Activated CD8-positive, alpha-beta memory T cell treated with anti-CD3 and anti-CD28 coated beads, Interleukin-2, amount 50 U/mL, for 4 hours (primary cell): Measurements from ENCODE around the gene TDP1.

ENCODE experiments used
- DNase-seq: peaks from one replicate; pipeline ENCODE4 v3.0.0-alpha.2; 2020

TDP1 gene

GRCh38 chr14:89947344-89947743 is 8.4 kb upstream of the TDP1 start:
- DNase-seq, result no peak

GRCh38 chr14:89952576-89952975 is 3.2 kb upstream of the TDP1 start:
- DNase-seq, result no peak

- no peak for DNase-seq
These were observed 2.1 kb upstream of the TDP1 start for GRCh38 chr14:89953602-89954001.

GRCh38 chr14:89954070-89955021 is 1.4 kb upstream of the TDP1 start, which contains the start of gene EFCAB11:
Gene EFCAB11, minus strand, starts transcription at chr14:89954730. Its CDS starts 70 bp downstream, at chr14:89954660.
- peak; percentile 91 for DNase-seq

GRCh38 chr14:89955022-89955744 is 544 bp upstream of the TDP1 start:
- no peak for DNase-seq

- DNase-seq, result no peak
These were observed 908 bp downstream of the TDP1 start for GRCh38 chr14:89956661-89957009.

GRCh38 chr14:89957376-89957775 is 1.6 kb downstream of the TDP1 start:
- no peak for DNase-seq

- no peak for DNase-seq
These were observed 2.1 kb downstream of the TDP1 start for GRCh38 chr14:89957791-89958190.

GRCh38 chr14:89958966-89959365 is 3.2 kb downstream of the TDP1 start:
- no peak for DNase-seq

- DNase-seq, result no peak
These were observed 4.2 kb downstream of the TDP1 start for GRCh38 chr14:89959853-89960445.

- DNase-seq, result no peak
These were observed 5.2 kb downstream of the TDP1 start for GRCh38 chr14:89960914-89961313.

- no peak for DNase-seq
These were observed 7.7 kb downstream of the TDP1 start for GRCh38 chr14:89963288-89963978.

- DNase-seq, result no peak
These were observed 10.1 kb downstream of the TDP1 start for GRCh38 chr14:89965839-89966238.

GRCh38 chr14:89973234-89973823 is 17.6 kb downstream of the TDP1 start:
- peak; percentile 57 for DNase-seq

- no peak for DNase-seq
These were observed 21.9 kb downstream of the TDP1 start for GRCh38 chr14:89977668-89978067.

GRCh38 chr14:89978656-89979055 is 22.9 kb downstream of the TDP1 start:
- no peak for DNase-seq

GRCh38 chr14:89983375-89983774 is 27.6 kb downstream of the TDP1 start:
- no peak for DNase-seq

GRCh38 chr14:89986462-89987160 is 30.9 kb downstream of the TDP1 start:
- no peak for DNase-seq

- DNase-seq, result no peak
These were observed 31.4 kb downstream of the TDP1 start for GRCh38 chr14:89987161-89987475.

GRCh38 chr14:89988787-89989186 is 33.1 kb downstream of the TDP1 start:
- no peak for DNase-seq

- no peak for DNase-seq
These were observed 34.5 kb downstream of the TDP1 start for GRCh38 chr14:89990218-89990617.

- DNase-seq, result no peak
These were observed 35.0 kb downstream of the TDP1 start for GRCh38 chr14:89990623-89991275.
